ENCODE data around the gene NTSR2. TPM values are rescaled to one million over a fixed set of nuclear protein-coding genes. Genes with fewer than 3 reads are reported as not detected.
A peak's percentile ranks its signal among the peaks of the same experiment; 100 is the strongest.

NTSR2 gene
- total and polyA plus RNA-seq, 4 donors: not detected

DNA sequence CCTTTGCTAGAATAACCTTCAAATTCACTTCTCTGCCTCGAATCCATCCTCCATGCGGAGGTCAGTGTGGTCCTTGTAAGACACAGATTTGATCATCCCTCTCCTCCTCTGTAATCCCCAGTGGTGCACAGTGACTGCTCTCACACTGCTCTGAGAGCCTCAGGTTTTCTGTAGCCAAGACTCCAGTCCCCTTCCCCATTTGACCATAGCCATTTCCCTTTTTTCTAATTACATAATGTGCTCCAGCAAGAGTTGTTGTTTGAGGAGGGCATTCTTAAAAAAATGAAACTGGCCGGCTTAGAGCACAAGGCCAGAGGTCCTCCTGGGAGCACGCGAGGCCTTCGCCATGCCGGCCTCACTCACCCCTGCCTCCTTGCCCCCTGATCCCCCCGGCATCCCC lies 41.8 kb upstream of the NTSR2 start:
- WGBS, 2 donors: 83% methylated on average over 8 of the region's 8 CpGs
- ATAC-seq (ENCODE audit: low FRiP score): no peak
- intact Hi-C loops (cut with DNase I): loop anchor here in 1 of 2 donors (5.0 kb wide), 1 partner anchor 36 kb away; the partner anchor contains the start of gene LPIN1
- Histone ChIP-seq H3K9me3 (ENCODE audit: control insufficient read depth, low read length) (no peaks in the 10 kb centered on the region), H3K27me3 (ENCODE audit: control insufficient read depth in 1 of 2, insufficient read depth in 2 of 2, low read length in 1 of 2) (no peaks in the 10 kb centered on the region), H3K4me3 (ENCODE audit: low read length in 2 of 2) (no peak overlapping the region), H3K27ac (ENCODE audit: low read depth in 1 of 2, low read length in 2 of 2) (peak overlapping the region in 1 of 2 donors; percentile 41), H3K4me1 (ENCODE audit: control insufficient read depth in 1 of 2, insufficient read depth in 2 of 2, low read length in 2 of 2) (peaks cover 2 to 4% of the 10 kb centered on the region in 2 donors), H3K36me3 (ENCODE audit: control insufficient read depth in 1 of 2, insufficient read depth in 2 of 2, low read length in 1 of 2) (no peaks in the 10 kb centered on the region)
- no peak for DNase-seq

DNA sequence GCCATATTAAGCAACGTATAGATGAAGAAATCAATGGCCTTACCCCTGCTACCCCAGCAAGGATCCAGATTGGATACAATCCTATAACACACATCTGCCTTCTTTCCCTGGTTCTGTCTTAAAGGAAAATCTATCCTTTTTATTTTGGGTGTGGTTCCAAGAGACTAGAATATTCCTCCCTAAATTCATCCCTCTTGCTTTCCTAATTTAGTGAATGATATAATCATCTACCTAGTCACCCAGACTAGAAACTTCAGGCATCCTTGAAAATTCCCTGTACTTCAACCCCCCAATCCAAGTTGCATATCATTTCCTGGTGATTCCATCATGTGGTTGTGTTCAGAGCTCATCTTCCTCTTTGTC lies 41.3 kb upstream of the NTSR2 start:
- intact Hi-C loops (cut with DNase I): loop anchor here in 1 of 2 donors (5.0 kb wide), 1 partner anchor 36 kb away; the partner anchor contains the start of gene LPIN1
- H3K27ac ChIP-seq (ENCODE audit: low read depth in 1 of 2, low read length in 2 of 2): peak overlapping the region in 1 of 2 donors; percentile 41

GRCh38 chr2:11710632-11711353 lies 40.8 kb upstream of the NTSR2 start:
- Histone ChIP-seq H3K27ac (ENCODE audit: low read depth in 1 of 2, low read length in 2 of 2) (no peak overlapping the region), H3K9me3 (ENCODE audit: control insufficient read depth, low read length) (no peaks in the 10 kb centered on the region), H3K4me1 (ENCODE audit: control insufficient read depth in 1 of 2, insufficient read depth in 2 of 2, low read length in 2 of 2) (peaks cover 2 to 4% of the 10 kb centered on the region in 2 donors), H3K27me3 (ENCODE audit: control insufficient read depth in 1 of 2, insufficient read depth in 2 of 2, low read length in 1 of 2) (no peaks in the 10 kb centered on the region), H3K36me3 (ENCODE audit: control insufficient read depth in 1 of 2, insufficient read depth in 2 of 2, low read length in 1 of 2) (no peaks in the 10 kb centered on the region), H3K4me3 (ENCODE audit: low read length in 2 of 2) (no peak overlapping the region)
- WGBS, 2 donors: 2 to 3% methylated on average over 3 of the region's 3 CpGs
- intact Hi-C loops (cut with DNase I): loop anchor here in 1 of 2 donors (5.0 kb wide), 1 partner anchor 37 kb away; the partner anchor contains the start of gene LPIN1
- DNase-seq (no peak), ATAC-seq (ENCODE audit: low FRiP score) (peak; percentile 17)

More for the DNA sequence above, 41.3 kb upstream of the NTSR2 start:
- 34 to 36% methylated on average over 1 of the region's 1 CpG for WGBS, 2 donors
- no peaks in the 10 kb centered on the region for H3K9me3 ChIP-seq (ENCODE audit: control insufficient read depth, low read length)
- peaks cover 2 to 4% of the 10 kb centered on the region in 2 donors for H3K4me1 ChIP-seq (ENCODE audit: control insufficient read depth in 1 of 2, insufficient read depth in 2 of 2, low read length in 2 of 2)
- H3K27me3 ChIP-seq (ENCODE audit: control insufficient read depth in 1 of 2, insufficient read depth in 2 of 2, low read length in 1 of 2): no peaks in the 10 kb centered on the region
- no peak overlapping the region for H3K4me3 ChIP-seq (ENCODE audit: low read length in 2 of 2)
- H3K36me3 ChIP-seq (ENCODE audit: control insufficient read depth in 1 of 2, insufficient read depth in 2 of 2, low read length in 1 of 2): no peaks in the 10 kb centered on the region
- DNase-seq (no peak), ATAC-seq (ENCODE audit: low FRiP score) (no peak)

- no peak overlapping the region for H3K4me3 ChIP-seq (ENCODE audit: low read length in 2 of 2)
- H3K27me3 ChIP-seq (ENCODE audit: control insufficient read depth in 1 of 2, insufficient read depth in 2 of 2, low read length in 1 of 2): no peaks in the 10 kb centered on the region
- H3K4me1 ChIP-seq (ENCODE audit: control insufficient read depth in 1 of 2, insufficient read depth in 2 of 2, low read length in 2 of 2): peaks cover 2 to 4% of the 10 kb centered on the region in 2 donors
- DNase-seq (peak in 1 of 2 donors; percentile 72), ATAC-seq (ENCODE audit: low FRiP score) (peak; percentile 72)
- intact Hi-C loops (cut with DNase I): loop anchor here in 1 of 2 donors (5.0 kb wide), 1 partner anchor 37 kb away; the partner anchor contains the start of gene LPIN1
- H3K9me3 ChIP-seq (ENCODE audit: control insufficient read depth, low read length): no peaks in the 10 kb centered on the region
- WGBS, 2 donors: 7 to 8% methylated on average over 3 of the region's 3 CpGs
- H3K36me3 ChIP-seq (ENCODE audit: control insufficient read depth in 1 of 2, insufficient read depth in 2 of 2, low read length in 1 of 2): no peaks in the 10 kb centered on the region
- H3K27ac ChIP-seq (ENCODE audit: low read depth in 1 of 2, low read length in 2 of 2): no peak overlapping the region
Observed at GRCh38 chr2:11710210-11710609, 40.2 kb upstream of the NTSR2 start.

- 92 to 96% methylated on average over 8 of the region's 8 CpGs for WGBS, 2 donors
- Histone ChIP-seq H3K4me1 (ENCODE audit: control insufficient read depth in 1 of 2, insufficient read depth in 2 of 2, low read length in 2 of 2) (peaks cover 2 to 4% of the 10 kb centered on the region in 2 donors), H3K36me3 (ENCODE audit: control insufficient read depth in 1 of 2, insufficient read depth in 2 of 2, low read length in 1 of 2) (no peaks in the 10 kb centered on the region), H3K27ac (ENCODE audit: low read depth in 1 of 2, low read length in 2 of 2) (no peak overlapping the region), H3K27me3 (ENCODE audit: control insufficient read depth in 1 of 2, insufficient read depth in 2 of 2, low read length in 1 of 2) (no peaks in the 10 kb centered on the region), H3K9me3 (ENCODE audit: control insufficient read depth, low read length) (no peaks in the 10 kb centered on the region), H3K4me3 (ENCODE audit: low read length in 2 of 2) (no peak overlapping the region)
- no peak for ATAC-seq (ENCODE audit: low FRiP score)
- intact Hi-C loops (cut with DNase I): no loop called here
- no peak for DNase-seq
Observed at GRCh38 chr2:11709293-11709692, 39.3 kb upstream of the NTSR2 start.

GRCh38 chr2:11708106-11708505 lies 38.1 kb upstream of the NTSR2 start:
- peaks cover 2 to 4% of the 10 kb centered on the region in 2 donors for H3K4me1 ChIP-seq (ENCODE audit: control insufficient read depth in 1 of 2, insufficient read depth in 2 of 2, low read length in 2 of 2)
- H3K27ac ChIP-seq (ENCODE audit: low read depth in 1 of 2, low read length in 2 of 2): no peak overlapping the region
- H3K36me3 ChIP-seq (ENCODE audit: control insufficient read depth in 1 of 2, insufficient read depth in 2 of 2, low read length in 1 of 2): no peaks in the 10 kb centered on the region
- intact Hi-C loops (cut with DNase I): no loop called here
- 95 to 98% methylated on average over 3 of the region's 3 CpGs for WGBS, 2 donors
- ATAC-seq (ENCODE audit: low FRiP score) (no peak), DNase-seq (no peak)
- H3K4me3 ChIP-seq (ENCODE audit: low read length in 2 of 2): no peak overlapping the region
- H3K27me3 ChIP-seq (ENCODE audit: control insufficient read depth in 1 of 2, insufficient read depth in 2 of 2, low read length in 1 of 2): no peaks in the 10 kb centered on the region
- H3K9me3 ChIP-seq (ENCODE audit: control insufficient read depth, low read length): no peaks in the 10 kb centered on the region

DNA sequence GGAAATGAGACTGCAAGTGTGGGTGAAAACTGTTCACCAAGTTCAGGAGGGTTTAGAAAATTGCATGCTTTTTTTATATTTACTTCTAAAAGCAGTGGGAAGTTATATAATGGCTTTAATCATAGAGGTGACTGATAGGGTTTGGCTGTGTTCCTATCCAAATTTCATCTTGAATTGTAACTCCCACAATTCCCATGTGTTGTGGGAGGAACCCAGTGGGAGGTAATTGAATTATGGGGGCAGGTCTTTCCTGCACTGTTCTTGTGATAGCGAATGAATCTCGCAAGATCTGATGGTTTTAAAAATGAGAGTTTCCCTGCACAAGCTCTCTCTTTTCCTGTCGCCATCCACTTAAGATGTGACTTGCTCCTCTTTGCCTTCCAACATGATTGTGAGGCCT lies 35.7 kb upstream of the NTSR2 start:
- Histone ChIP-seq H3K36me3 (ENCODE audit: control insufficient read depth in 1 of 2, insufficient read depth in 2 of 2, low read length in 1 of 2) (no peaks in the 10 kb centered on the region), H3K27me3 (ENCODE audit: control insufficient read depth in 1 of 2, insufficient read depth in 2 of 2, low read length in 1 of 2) (no peaks in the 10 kb centered on the region), H3K9me3 (ENCODE audit: control insufficient read depth, low read length) (no peaks in the 10 kb centered on the region), H3K4me1 (ENCODE audit: control insufficient read depth in 1 of 2, insufficient read depth in 2 of 2, low read length in 2 of 2) (peaks cover 0 to 4% of the 10 kb centered on the region in 2 donors), H3K27ac (ENCODE audit: low read depth in 1 of 2, low read length in 2 of 2) (no peak overlapping the region), H3K4me3 (ENCODE audit: low read length in 2 of 2) (no peak overlapping the region)
- 98 to 99% methylated on average over 3 of the region's 3 CpGs for WGBS, 2 donors
- no peak for DNase-seq
- ATAC-seq (ENCODE audit: low FRiP score): no peak
- intact Hi-C loops (cut with DNase I): no loop called here

DNA sequence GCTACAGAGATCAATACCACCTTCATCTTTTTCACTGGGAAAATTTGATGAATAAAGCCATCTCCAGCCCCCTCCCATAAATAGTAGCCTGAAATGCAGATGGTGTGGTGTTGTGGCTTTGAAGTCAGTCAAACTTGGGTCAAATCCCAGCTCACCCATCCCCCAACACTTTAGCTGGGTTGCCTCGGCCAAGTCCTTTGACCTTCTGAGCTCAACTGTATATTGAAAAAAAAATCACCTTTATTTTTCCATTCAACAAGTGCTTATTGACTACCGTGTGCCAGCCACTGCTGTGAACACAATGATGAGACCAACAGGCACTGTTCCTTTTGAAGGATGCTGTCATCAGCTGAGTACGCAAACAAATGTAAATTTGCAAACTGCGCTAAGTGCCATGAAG lies 35.1 kb upstream of the NTSR2 start:
- ATAC-seq (ENCODE audit: low FRiP score) (no peak), DNase-seq (no peak)
- Histone ChIP-seq H3K9me3 (ENCODE audit: control insufficient read depth, low read length) (no peaks in the 10 kb centered on the region), H3K27me3 (ENCODE audit: control insufficient read depth in 1 of 2, insufficient read depth in 2 of 2, low read length in 1 of 2) (no peaks in the 10 kb centered on the region), H3K4me3 (ENCODE audit: low read length in 2 of 2) (no peak overlapping the region), H3K36me3 (ENCODE audit: control insufficient read depth in 1 of 2, insufficient read depth in 2 of 2, low read length in 1 of 2) (no peaks in the 10 kb centered on the region), H3K27ac (ENCODE audit: low read depth in 1 of 2, low read length in 2 of 2) (no peak overlapping the region), H3K4me1 (ENCODE audit: control insufficient read depth in 1 of 2, insufficient read depth in 2 of 2, low read length in 2 of 2) (peaks cover 0 to 4% of the 10 kb centered on the region in 2 donors)
- 97% methylated on average over 4 of the region's 4 CpGs for WGBS, 2 donors
- intact Hi-C loops (cut with DNase I): no loop called here

- 19 to 20% methylated on average over 1 of the region's 1 CpG for WGBS, 2 donors
- Histone ChIP-seq H3K9me3 (ENCODE audit: control insufficient read depth, low read length) (no peaks in the 10 kb centered on the region), H3K4me1 (ENCODE audit: control insufficient read depth in 1 of 2, insufficient read depth in 2 of 2, low read length in 2 of 2) (no peaks in the 10 kb centered on the region), H3K27me3 (ENCODE audit: control insufficient read depth in 1 of 2, insufficient read depth in 2 of 2, low read length in 1 of 2) (no peaks in the 10 kb centered on the region), H3K27ac (ENCODE audit: low read depth in 1 of 2, low read length in 2 of 2) (no peak overlapping the region), H3K36me3 (ENCODE audit: control insufficient read depth in 1 of 2, insufficient read depth in 2 of 2, low read length in 1 of 2) (no peaks in the 10 kb centered on the region), H3K4me3 (ENCODE audit: low read length in 2 of 2) (no peak overlapping the region)
- ATAC-seq (ENCODE audit: low FRiP score) (no peak), DNase-seq (no peak)
- intact Hi-C loops (cut with DNase I): no loop called here
Observed at GRCh38 chr2:11703700-11704099, 33.7 kb upstream of the NTSR2 start.

Data from aorta (tissue), 5 donors.